Liver (tissue), 3 donors: ENCODE measurements around the gene ERBB2.

Experiments used
- CTCF ChIP-seq: fragments of 150-350 bp; IDR thresholded peaks from 2 replicates; pipeline ENCODE4 v1.5.1; 2017; ENCODE audit warnings: improper control_type of control experiment, low read depth, low read length; ENCODE audit not compliant: missing input control
- MAX ChIP-seq: IDR thresholded peaks from 2 replicates; pipeline ENCODE4 v1.6.1; 2016; ENCODE audit warnings: antibody characterized with exemption
- RXRA ChIP-seq, 2 donors: IDR thresholded peaks; 2 replicates each; pipeline ENCODE4 v1.6.1; 2017 to 2018; ENCODE audit warnings: antibody characterized with exemption in 2 of 2, mild to moderate bottlenecking in 1 of 2
- TAF1 ChIP-seq: conservative IDR thresholded peaks from 2 replicates; pipeline ENCODE4 v1.6.1; 2016; ENCODE audit warnings: antibody characterized with exemption, mild to moderate bottlenecking
- donor health status: healthy.
- donor health status: healthy.

GRCh38 chr17:39716073-39716818, 16.4 kb downstream of the ERBB2 start:
- no peak for TF ChIP-seq CTCF
- TF ChIP-seq MAX = no peak
- no peak for TF ChIP-seq RXRA (IDR thresholded peaks at IDR 0.05)
- no peak for TF ChIP-seq TAF1
